HG02623 (cell line): Measurements from ENCODE around the gene NOS1AP.
"Not testable (repeated sequence)": the region's sequence is repeated elsewhere in the genome, so short reads cannot be mapped to it uniquely, and the experiment has no call there.

ENCODE experiments used
- ATAC-seq: cut with Tn5 transposase; IDR thresholded peaks from one replicate; pipeline ENCODE4 v1.9.1; 2021; ENCODE audit warnings: moderate library complexity; ENCODE audit not compliant: unreplicated experiment

Gene NOS1AP

DNA sequence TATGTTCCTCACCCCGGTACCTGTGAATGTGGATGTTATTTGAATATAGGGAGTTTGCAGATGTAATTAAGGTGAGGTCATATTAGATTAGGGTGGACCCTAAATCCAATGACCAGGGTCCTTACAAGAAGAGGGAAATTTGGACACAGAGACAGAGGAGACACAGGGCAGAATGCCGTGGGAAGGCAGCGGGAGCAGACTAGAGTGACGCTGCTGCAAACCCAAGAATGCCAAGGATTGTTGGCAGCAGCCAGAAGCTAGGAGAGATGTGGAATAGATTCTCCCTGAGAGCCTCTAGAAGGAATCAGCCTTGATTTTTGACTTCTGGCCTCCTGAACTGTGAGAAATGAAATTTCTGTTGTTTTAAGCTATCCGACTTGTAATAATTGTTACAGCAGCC is 253.5 kb downstream of the NOS1AP start:
- ATAC-seq, result no peak

DNA sequence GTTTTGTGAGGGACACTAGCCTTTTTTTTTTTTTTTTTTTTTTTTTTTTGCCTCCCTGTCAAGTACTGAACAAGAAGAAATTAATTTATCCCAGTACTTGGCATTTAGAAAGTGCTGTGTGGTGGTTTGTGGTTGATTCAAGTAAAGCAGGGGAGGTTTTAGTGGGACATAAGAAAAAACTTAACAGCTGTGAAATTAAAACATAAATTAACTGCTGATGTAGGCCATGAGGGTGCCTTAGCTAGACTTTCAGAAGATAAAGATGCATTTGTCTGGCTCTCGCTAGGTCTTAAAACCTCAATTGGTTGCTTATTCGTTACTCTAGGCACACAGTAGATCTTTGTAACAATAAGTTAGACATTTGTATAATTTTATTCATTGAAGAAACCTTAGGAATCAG is 254.9 kb downstream of the NOS1AP start:
- no peak for ATAC-seq

DNA sequence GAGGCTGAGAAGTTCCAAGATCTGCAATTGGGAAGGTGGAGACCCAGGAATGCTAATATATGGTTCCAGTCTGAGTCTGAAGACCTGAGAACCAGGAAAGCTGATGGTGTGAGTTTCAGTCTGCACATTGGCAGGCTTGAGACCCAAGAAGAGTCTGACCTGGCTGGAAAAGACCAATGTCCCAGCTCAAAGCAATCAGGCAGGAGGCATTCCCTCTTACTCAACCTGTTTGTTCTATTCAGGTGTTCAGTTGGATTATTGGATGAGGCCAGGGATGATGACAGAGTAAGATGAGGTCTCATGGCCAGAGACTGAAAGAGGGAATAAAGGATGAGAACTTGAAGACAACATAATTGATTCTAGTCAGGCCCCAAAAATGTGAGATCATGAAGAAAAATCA is 257.1 kb downstream of the NOS1AP start:
- no peak for ATAC-seq

- ATAC-seq, result no peak
These were observed 257.8 kb downstream of the NOS1AP start for GRCh38 chr1:162327144-162327787.

GRCh38 chr1:162327788-162328165 is 258.3 kb downstream of the NOS1AP start:
- ATAC-seq, result no peak

- ATAC-seq, result no peak
These were observed 259.0 kb downstream of the NOS1AP start for GRCh38 chr1:162328512-162328911.

- ATAC-seq, result no peak
These were observed 260.3 kb downstream of the NOS1AP start for GRCh38 chr1:162329826-162330225.

GRCh38 chr1:162333991-162334390 is 264.5 kb downstream of the NOS1AP start:
- ATAC-seq, result no peak

GRCh38 chr1:162335126-162335525 is 265.6 kb downstream of the NOS1AP start:
- ATAC-seq, result no peak

DNA sequence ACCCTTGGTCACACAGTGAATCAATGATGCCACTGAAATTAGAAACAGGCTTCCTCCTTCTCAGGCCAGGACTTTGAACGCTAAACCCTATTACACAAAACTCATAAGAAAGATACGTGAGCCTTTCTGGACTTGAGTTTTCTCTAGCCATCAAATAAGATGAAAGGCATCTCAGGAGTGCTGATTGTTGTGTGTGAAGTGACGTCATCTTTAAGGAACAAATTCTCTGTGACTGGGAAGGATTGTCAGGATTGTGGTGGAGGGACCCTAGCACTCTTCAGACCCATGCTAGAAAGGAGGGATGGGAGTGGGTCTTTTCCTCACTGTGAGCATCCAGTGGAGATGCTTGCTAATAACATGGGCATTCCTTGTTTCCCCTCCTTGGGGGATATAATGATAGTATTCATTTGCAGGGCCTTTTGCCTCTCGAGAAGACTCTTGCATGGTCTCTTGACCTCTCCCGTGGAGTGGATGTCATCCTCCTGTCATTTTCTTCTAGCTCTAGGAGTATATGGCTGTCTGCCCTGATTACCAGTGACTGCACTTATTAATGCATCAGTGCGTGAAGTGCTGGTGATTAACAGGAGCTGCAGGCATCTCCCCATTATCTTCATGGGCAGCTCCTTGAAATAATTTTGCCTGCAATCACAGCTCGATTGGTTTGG is 267.3 kb downstream of the NOS1AP start:
- ATAC-seq, result no peak

- ATAC-seq, result no peak
These were observed 273.0 kb downstream of the NOS1AP start for GRCh38 chr1:162342452-162342983.

DNA sequence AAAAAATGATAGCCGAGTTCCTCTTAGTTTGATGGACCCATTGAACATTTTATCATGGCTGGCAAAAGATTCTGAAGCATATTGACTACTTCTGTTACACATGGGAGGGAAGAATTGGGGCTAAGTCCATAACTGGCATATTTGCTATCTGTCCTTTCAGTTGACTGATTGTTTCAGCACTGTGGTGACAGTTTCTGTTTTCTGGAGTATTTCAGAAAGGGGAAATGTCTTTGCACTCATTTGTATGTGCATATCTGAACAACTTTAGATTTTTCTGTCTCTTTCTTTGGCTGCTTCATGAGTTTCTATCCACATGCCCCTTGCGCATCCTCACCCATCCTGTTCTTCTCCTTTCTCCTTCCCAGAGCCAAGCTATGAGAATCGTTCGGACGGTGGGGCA is 274.0 kb downstream of the NOS1AP start:
- no peak for ATAC-seq

DNA sequence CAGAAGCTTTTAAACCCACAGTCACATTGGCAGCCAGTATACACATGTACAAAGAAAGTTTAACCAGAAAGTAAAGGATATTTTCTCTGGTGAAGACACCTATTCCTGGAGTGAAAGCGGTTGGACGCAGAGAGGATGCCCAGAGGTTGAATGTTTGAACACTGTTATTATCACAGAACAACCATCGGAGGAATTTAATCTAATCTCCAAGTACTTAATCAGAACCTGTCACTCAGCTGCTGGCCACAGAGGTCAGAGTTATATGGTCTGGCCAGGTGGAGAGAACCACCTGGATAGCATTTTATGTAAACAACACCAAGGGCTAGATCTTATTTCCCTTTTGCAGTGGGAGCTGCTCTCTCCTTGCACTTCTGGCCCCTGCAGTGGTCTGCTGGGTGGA is 277.8 kb downstream of the NOS1AP start:
- no peak for ATAC-seq

- ATAC-seq, result no peak
These were observed 280.3 kb downstream of the NOS1AP start for GRCh38 chr1:162349635-162350330.

DNA sequence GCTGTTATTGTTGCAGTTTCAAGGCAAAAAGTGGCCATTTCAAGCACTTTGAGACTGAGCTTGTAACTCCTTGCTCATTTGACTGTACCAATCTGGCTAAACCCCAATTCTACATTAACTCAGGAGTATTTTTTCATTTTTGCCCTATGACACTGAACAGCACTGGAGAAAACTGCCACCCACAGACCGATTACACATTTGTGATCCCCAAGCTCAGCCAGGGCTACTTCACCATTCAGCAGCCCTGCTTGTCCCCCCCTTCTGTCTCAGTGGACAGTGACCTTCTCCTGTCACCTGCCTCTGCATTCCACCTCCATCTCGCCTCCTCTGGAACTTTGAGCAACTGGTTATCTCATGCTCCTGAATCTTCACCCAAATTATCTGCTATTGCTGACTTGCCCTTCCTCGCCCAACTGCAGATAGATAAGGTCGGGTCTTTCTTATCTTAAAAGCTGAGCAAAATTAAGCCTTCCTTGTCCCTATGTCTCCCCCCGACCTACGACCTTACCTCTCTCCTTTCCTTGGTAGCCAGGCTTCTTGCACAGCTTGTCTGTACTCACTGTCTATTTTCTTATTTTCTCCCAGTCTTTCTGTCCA is 281.9 kb downstream of the NOS1AP start:
- no peak for ATAC-seq

GRCh38 chr1:162351874-162352273 is 282.4 kb downstream of the NOS1AP start:
- ATAC-seq, result not testable (repeated sequence)

- no peak for ATAC-seq
These were observed 283.6 kb downstream of the NOS1AP start for GRCh38 chr1:162353078-162353477.

DNA sequence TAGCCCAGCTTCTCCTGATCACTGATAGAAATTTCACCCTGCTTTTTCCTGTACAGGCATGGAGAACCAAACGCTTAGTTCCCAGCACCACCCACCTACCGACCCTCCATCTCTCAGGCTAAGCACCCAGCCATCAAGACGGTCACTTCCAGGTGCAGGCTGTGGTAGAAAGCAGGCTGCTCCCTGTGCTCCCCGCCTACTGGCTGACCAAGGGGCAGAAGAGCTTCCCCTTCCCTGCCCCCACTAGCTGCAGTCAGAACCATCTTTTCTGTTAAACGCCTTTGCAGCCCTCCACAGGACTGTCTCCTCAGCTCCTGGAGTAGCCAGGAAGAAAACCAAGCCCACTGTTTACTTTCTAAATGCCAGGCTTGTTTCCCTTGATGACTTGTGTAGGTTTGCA is 284.2 kb downstream of the NOS1AP start:
- ATAC-seq, result no peak

- no peak for ATAC-seq
These were observed 288.3 kb downstream of the NOS1AP start for GRCh38 chr1:162357681-162358266.

GRCh38 chr1:162358928-162359327 is 289.4 kb downstream of the NOS1AP start:
- no peak for ATAC-seq

DNA sequence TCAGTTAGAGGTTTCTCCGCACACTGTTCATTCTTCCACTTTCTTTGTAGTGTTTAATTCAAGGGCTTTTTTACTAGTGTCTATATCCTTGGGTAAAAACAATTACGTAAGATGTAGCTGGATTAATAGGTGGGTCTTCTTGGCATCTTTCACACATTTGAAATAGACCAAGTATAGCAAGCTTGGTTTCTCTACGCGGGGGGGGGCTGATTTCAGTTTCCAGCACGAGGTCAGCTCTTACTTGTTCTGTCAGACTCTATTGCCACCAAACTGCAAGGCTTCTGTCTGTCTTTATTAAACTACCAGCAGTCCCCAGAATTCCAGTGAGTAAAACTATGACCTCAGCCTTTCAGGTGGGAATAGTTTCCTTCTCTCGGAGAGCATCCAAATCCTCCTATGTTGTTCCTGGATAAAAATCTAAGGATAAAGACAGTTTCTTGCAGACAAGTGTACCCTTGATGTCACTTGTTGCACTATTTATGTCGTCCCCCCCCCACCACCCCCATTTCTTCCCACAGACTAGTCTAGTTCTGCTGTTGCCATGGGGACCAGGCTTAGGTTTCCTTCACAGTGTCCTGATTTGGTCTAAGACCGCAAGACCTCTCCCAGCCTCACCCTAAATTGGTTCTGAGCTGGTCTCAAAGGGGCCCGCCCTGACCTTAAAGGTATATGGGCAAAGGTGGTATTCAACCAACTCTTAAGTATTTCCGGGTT is 290.2 kb downstream of the NOS1AP start:
- ATAC-seq, result no peak
